ENCODE data around the gene TBC1D22B. TPM values are rescaled to one million over a fixed set of nuclear protein-coding genes. Genes with fewer than 3 reads are reported as not detected.

Gene TBC1D22B
- total and polyA plus RNA-seq, 7 donors = 4.3 to 25.6 (median 9.0) TPM

GRCh38 chr6:37241131-37241530 lies 16.4 kb upstream of the TBC1D22B start:
- ATAC-seq = no peak
- peaks cover 51% of the 10 kb centered on the region for H3K4me1 ChIP-seq
- 92 to 93% (median 93%) methylated on average over 6 of the region's 6 CpGs for WGBS, 3 donors

DNA sequence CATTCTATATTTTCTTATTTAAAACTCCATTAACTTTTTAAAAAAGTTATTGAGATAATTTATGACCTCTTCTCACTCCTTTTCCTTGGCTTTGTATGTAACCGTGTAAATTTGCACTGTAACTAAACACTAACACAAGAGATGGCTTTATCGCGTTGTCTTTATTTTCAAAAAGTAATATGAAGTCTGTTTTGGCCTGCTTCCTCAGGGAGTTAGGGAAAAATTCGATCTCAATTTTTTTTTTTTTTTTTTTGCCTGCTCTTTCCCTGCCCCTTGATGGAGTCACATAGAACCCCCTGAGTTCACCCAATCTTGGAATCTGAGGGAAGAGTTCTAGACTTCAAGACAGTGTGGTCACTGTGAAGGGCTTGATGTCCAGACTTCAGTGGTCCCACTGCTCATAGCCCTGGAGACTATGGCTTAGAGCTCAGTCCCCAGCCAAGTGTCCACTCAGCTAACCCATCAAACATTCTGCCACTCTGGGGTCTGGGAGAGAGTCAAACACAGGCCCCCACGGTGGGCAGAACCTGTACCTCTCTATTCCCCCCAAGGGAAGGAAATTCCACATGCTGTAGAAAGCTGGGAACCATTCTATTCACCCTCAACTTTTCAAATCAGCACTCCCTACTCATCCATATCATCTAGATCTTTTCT lies 15.7 kb upstream of the TBC1D22B start:
- H3K27me3 ChIP-seq (ENCODE audit: insufficient read depth in 3 of 3, low read length in 2 of 3) = no peaks in the 10 kb centered on the region
- TF ChIP-seq, protein P1, sequence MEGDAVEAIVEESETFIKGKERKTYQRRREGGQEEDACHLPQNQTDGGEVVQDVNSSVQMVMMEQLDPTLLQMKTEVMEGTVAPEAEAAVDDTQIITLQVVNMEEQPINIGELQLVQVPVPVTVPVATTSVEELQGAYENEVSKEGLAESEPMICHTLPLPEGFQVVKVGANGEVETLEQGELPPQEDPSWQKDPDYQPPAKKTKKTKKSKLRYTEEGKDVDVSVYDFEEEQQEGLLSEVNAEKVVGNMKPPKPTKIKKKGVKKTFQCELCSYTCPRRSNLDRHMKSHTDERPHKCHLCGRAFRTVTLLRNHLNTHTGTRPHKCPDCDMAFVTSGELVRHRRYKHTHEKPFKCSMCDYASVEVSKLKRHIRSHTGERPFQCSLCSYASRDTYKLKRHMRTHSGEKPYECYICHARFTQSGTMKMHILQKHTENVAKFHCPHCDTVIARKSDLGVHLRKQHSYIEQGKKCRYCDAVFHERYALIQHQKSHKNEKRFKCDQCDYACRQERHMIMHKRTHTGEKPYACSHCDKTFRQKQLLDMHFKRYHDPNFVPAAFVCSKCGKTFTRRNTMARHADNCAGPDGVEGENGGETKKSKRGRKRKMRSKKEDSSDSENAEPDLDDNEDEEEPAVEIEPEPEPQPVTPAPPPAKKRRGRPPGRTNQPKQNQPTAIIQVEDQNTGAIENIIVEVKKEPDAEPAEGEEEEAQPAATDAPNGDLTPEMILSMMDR (IDR thresholded peaks at IDR 0.05) = no peak
- no peak for DNase-seq
- WGBS, 3 donors = 50 to 61% (median 54%) methylated on average over 5 of the region's 5 CpGs
- peak overlapping the region; percentile 88 for H3K27ac ChIP-seq
- H3K9me3 ChIP-seq = no peaks in the 10 kb centered on the region
- H3K4me1 ChIP-seq = peaks cover 51% of the 10 kb centered on the region
- ATAC-seq = no peak
- no peaks in the 10 kb centered on the region for H3K36me3 ChIP-seq (ENCODE audit: insufficient read depth in 1 of 2, low read depth in 1 of 2)
- intact Hi-C loops (cut with DNase I) = no loop called here
- no peak overlapping the region for H3K4me3 ChIP-seq

More at GRCh38 chr6:37241131-37241530, 16.4 kb upstream of the TBC1D22B start:
- H3K9me3 ChIP-seq = no peaks in the 10 kb centered on the region
- intact Hi-C loops (cut with DNase I) = no loop called here
- H3K27me3 ChIP-seq (ENCODE audit: insufficient read depth in 3 of 3, low read length in 2 of 3) = no peaks in the 10 kb centered on the region
- no peak overlapping the region for H3K4me3 ChIP-seq
- H3K36me3 ChIP-seq (ENCODE audit: insufficient read depth in 1 of 2, low read depth in 1 of 2) = no peaks in the 10 kb centered on the region
- TF ChIP-seq, protein P1 (IDR thresholded peaks at IDR 0.05) = no peak
- H3K27ac ChIP-seq = peak overlapping the region; percentile 88
- DNase-seq = no peak

GRCh38 chr6:37242429-37243052 lies 15.0 kb upstream of the TBC1D22B start:
- Histone ChIP-seq H3K4me1 (peaks cover 51% of the 10 kb centered on the region), H3K27me3 (ENCODE audit: insufficient read depth in 3 of 3, low read length in 2 of 3) (no peaks in the 10 kb centered on the region), H3K27ac (peak overlapping the region; percentile 88), H3K4me3 (no peak overlapping the region), H3K9me3 (no peaks in the 10 kb centered on the region), H3K36me3 (ENCODE audit: insufficient read depth in 1 of 2, low read depth in 1 of 2) (no peaks in the 10 kb centered on the region)
- 89 to 95% (median 93%) methylated on average over 1 of the region's 1 CpG for WGBS, 3 donors
- TF ChIP-seq, protein P1 (IDR thresholded peaks at IDR 0.05) = no peak
- DNase-seq (peak in 1 of 2 donors; percentile 32), ATAC-seq (peak; percentile 52 to 75 (median 65))
- intact Hi-C loops (cut with DNase I) = no loop called here

DNA sequence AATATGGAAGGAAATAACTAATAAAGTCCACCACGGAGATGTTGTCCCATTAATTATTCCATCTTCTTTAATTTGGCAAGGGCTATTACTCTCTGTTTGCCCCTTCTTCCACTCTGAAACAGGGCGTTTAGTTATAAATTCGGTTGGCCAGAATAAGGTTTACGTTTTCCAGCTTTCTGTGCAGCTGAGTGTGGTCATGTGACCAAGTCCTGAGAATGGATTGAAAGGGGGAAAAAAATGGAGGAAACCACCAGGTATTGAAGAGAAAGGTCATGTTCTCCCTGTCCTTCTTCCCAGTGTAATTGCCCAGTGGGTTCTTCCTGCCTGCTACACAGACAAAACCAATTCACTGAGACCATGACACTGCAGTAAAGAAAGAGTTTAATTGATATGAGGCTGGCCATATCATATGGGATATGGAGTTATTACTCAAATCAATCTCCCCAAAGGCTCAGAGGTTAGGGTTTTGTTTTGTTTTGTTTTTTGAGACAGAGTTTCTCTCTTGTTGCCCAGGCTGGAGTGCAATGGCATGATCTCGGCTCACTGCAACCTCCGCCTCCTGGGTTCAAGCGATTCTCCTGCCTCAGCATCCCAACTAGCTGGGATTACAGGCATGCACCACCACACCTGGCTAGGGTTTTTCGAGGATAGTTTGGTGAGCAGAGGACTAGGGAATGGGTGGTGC lies 14.3 kb upstream of the TBC1D22B start:
- Histone ChIP-seq H3K4me1 (peaks cover 51% of the 10 kb centered on the region), H3K36me3 (ENCODE audit: insufficient read depth in 1 of 2, low read depth in 1 of 2) (no peaks in the 10 kb centered on the region), H3K4me3 (no peak overlapping the region), H3K27ac (peak overlapping the region; percentile 88), H3K27me3 (ENCODE audit: insufficient read depth in 3 of 3, low read length in 2 of 3) (no peaks in the 10 kb centered on the region), H3K9me3 (no peaks in the 10 kb centered on the region)
- intact Hi-C loops (cut with DNase I) = no loop called here
- ATAC-seq (no peak), DNase-seq (no peak)
- TF ChIP-seq, protein P1 (IDR thresholded peaks at IDR 0.05) = no peak
- WGBS, 3 donors = 83 to 90% (median 88%) methylated on average over 8 of the region's 8 CpGs

All from psoas muscle (tissue), 8 donors.